ENCODE data around the gene KLRD1. TPM values are rescaled to one million over a fixed set of nuclear protein-coding genes. Genes with fewer than 3 reads are reported as not detected.

KLRD1 gene, protein sequence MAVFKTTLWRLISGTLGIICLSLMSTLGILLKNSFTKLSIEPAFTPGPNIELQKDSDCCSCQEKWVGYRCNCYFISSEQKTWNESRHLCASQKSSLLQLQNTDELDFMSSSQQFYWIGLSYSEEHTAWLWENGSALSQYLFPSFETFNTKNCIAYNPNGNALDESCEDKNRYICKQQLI
- total RNA-seq, result 1.6 TPM
- long read RNA-seq, partial matches to known transcripts, result 0 of 1 reads
- long read RNA-seq, other reads (novel, unspliced or antisense), result 1 of 1 reads

DNA sequence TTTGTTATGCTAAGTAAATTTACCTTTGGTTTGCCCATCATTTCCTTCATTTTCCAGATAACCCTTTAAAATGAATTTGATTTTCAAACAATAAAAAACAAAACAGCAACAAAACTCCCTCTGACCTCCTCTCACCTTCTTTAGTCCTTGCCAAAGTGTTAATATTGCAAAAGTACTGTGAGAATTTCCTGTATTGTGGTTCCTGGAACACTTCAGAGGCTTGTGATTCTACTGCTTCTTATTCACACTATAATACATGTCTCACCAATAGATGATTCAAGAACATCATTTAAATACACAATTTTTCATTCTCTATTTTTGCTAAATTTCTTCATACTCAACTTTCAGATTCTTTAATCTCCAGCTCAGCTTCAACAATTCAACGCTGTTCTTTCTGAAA lies at the start of gene KLRD1:
Gene KLRD1 (plus strand): TSS at position 241 of the 400 bp plus-strand sequence. CDS start 208 bp downstream, outside the sequence.
- DNase-seq (no peak), ATAC-seq (ENCODE audit: poor library complexity) (no peak)
- intact Hi-C loops (cut with DNase I), result no loop called here

DNA sequence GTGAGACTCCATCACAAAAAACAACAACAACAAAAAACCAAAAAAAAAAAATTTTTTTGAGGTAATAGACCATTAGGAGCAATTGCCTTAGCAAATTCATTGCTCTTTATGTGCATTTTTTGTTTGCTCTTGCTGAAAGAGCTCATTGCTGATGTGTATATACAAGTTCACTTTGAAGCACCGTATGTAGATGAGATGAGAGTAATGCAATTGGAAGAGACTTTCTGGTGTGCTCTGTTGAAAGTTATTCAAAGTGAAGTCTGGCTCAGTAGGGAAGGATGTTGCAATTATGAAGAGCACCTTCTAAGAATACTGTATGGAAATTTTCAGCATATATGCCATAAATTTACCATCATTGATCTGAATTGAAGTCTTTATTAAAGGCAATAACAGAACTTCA lies 46.7 kb upstream of the KLRD1 start:
- intact Hi-C loops (cut with DNase I), result no loop called here
- DNase-seq, result no peak
- no peak for ATAC-seq (ENCODE audit: poor library complexity)

DNA sequence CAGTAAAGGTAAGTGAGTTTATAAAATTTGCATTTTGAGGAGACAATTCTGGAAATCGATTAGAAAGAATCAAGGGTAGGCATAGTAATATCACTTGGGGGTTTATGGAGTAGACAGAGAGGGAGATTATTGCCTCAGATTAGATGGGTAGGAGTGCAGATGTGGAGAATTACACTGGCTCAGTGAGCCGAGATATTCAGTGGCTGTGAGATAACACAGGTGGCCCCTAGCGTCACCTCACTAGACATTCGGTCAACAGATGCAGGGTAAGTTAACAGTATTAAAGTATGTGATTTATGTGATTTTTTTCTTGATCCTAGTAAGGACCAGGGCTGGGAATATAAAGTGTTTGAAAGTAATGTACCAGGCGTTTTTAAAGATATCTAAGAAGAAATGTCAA lies 39.6 kb upstream of the KLRD1 start:
- ATAC-seq (ENCODE audit: poor library complexity) (no peak), DNase-seq (no peak)
- intact Hi-C loops (cut with DNase I), result no loop called here

DNA sequence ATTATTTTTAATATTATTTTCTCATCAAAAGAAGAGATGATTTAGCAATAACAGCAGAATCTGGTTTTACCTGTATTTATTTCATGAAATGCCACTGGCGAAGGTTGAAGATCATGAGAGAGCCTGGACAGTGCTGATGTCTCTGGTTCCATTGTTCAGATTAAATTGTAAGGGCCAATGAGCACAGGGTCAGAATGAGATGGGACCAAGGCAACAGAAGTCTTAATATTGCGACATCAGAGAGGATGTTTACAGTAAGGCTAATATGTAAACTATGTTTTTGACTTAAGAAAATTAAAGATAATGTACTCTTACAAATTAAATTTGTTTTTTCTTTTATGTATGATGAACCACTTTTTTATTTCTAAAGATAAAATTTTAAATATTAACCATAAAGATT lies 35.2 kb upstream of the KLRD1 start:
- DNase-seq (no peak), ATAC-seq (ENCODE audit: poor library complexity) (no peak)
- intact Hi-C loops (cut with DNase I), result no loop called here

DNA sequence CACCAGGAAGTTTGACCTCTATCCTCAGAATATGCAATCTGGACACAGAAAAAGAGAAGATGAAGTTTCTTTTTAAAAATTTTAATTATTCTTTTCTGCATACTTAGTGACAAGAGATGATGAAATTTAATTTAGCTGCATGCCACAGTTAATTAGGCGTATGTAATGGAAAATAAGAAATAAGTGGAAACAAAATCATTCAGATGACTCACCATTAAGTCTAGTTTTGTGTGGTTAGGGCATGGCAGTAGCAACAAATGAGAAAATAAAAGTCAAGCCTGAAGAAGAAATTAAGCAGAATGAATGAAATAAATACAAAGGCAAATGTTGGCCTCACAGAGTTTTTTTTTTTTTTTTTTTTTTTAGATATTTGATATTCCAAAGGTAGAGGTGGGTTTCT lies 30.9 kb upstream of the KLRD1 start:
- intact Hi-C loops (cut with DNase I), result no loop called here
- ATAC-seq (ENCODE audit: poor library complexity), result no peak

DNA sequence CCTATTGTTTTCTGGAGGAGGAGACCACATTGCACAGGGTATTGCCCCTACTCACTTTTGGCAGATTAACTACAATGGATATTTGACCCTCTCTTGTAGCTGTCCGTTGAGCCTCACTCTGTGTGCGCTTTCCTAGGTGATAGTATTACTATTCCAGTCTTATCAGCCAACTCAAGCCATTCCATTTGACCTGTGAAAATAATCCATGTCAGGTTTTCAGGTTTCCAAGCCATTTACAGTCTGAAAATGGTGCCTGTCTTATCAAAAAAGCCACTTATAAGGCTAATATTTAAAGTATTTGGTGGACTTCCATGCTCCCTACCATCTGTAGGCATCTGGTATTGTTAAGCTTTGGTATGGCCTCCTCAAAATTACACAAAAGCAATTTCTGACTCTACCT lies 29.6 kb upstream of the KLRD1 start:
- no peak for ATAC-seq (ENCODE audit: poor library complexity)
- intact Hi-C loops (cut with DNase I), result no loop called here
- DNase-seq, result no peak

More for the DNA sequence above, 30.9 kb upstream of the KLRD1 start:
- no peak for DNase-seq

DNA sequence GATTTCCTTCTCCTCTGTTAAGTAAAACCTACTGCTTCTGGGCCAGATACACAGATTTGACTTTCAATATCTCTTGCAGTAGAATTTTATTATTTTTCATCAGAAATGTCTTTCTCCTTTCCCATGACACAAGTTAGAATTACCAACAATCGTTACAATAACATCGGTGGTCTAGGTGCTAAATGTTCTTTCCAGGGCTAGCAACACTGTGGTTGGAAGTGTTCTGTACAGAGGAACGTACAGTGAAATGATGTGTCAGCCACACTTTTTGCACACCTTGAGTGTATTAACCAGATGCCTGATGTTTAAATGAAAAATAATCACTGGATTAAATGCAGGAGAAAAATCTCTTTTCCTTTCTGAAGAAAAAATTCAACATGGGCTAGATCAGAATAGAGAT lies 27.7 kb upstream of the KLRD1 start:
- DNase-seq (no peak), ATAC-seq (ENCODE audit: poor library complexity) (no peak)
- intact Hi-C loops (cut with DNase I), result no loop called here

DNA sequence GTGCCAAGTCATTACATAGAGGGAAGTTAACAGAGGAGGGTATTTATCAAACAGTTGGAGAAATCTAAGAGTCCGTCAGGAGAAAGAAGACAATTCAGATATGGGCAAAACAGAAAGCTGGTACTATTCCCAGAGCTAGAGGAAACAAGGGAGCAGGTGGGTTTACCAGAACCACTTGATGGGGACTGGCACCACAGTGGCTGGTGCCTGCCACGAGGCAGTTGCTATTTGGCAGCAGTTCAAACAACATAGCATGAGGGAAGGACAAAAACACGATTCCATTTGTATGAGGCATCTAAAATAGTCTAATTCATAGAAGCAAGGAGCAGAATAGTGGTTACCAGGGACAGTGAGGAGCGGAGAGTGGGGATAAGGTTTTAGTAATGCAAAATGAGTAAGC lies 24.6 kb upstream of the KLRD1 start:
- DNase-seq, result no peak
- no peak for ATAC-seq (ENCODE audit: poor library complexity)
- intact Hi-C loops (cut with DNase I), result no loop called here

DNA sequence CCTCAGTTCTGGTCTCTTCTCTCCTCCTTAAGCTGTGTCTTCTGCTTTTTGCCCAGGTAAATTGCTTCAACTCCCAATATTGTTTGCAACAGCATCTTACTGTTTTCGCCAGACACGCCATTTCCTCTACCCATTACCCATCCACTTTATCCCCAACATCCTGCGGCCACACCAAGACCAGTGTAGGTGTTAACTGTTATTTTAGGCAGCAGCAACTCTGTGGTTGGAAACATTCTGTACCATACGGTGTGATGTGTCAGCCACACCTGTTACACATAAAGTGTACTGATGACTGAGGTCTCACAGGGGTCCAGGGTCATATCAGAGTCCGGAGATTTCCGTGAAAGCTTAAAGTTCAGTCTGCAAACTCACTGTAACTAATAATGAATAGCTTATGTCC lies 21.8 kb upstream of the KLRD1 start:
- DNase-seq (no peak), ATAC-seq (ENCODE audit: poor library complexity) (no peak)
- intact Hi-C loops (cut with DNase I), result no loop called here

DNA sequence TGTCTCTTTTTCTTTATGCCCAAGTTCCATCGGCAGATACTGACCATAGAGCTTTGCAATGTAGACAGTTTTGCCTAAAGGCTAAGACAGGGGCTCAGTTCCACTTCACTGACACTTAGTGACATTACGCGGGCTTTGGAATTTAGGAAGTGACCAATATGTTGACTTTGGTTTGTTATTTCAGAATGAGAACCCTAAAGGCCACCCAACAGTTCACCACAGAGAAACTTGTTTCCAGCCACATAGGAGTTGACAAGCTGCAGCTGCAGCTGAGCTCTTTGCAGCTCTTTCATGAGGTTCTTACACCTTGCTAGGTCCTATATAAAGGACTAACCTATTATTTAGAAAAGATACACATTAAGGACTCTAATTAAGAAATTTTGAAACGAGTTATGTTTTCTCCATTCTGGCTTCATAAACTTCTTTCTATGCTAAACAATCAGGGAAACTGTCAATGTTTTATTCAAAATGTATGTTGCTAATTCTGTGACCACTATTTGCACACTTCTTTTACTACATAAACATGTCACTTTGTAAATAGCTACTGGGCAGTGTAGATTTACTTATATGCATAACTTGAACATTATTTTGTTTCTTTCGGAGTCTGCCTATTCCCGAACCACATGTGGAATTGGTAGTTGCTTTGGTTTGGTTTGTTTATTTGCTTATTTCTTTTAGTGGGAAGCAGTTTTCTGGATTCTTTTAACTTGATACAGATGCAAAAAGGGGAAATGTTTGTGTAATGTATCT lies 18.5 kb upstream of the KLRD1 start:
- DNase-seq (no peak), ATAC-seq (ENCODE audit: poor library complexity) (no peak)
- intact Hi-C loops (cut with DNase I), result no loop called here

DNA sequence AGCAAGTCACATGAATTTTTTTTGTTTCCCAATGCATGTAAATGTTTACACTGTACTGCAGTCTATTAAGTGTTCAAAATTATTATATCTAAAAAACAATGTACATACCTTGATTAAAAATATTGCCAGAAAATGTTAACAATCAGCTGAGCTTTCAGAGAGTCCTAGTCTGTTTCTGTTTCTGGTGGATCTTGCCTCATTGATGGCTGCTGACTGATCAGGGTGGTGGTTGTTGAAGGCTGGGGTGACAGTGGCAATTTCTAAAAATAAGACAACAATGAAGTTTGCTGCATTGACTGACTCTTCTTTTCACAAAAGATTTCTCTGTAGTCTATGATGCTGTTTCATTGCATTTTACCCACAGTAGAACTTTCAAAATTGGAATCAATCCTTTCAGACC lies 16.6 kb upstream of the KLRD1 start:
- DNase-seq (no peak), ATAC-seq (ENCODE audit: poor library complexity) (no peak)
- intact Hi-C loops (cut with DNase I), result no loop called here

DNA sequence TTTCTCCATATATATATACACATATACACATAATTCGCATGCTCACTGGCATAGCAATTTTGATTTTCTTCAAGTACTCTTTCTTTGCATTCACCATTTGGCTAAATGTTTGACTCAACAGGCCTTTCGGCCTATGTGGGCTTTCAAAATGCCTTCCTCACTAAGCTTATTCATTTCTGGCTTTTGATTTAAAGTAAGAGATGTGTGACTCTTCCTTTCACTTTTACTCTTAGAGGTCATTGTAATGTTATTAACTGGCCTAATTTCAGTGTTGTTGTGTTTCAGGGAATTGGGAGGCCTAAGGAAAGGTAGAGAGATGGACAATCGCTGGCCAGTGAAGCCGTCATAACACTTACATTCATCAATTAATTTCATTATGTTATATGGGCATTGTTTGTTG lies 14.5 kb upstream of the KLRD1 start:
- intact Hi-C loops (cut with DNase I), result no loop called here
- DNase-seq (no peak), ATAC-seq (ENCODE audit: poor library complexity) (no peak)

DNA sequence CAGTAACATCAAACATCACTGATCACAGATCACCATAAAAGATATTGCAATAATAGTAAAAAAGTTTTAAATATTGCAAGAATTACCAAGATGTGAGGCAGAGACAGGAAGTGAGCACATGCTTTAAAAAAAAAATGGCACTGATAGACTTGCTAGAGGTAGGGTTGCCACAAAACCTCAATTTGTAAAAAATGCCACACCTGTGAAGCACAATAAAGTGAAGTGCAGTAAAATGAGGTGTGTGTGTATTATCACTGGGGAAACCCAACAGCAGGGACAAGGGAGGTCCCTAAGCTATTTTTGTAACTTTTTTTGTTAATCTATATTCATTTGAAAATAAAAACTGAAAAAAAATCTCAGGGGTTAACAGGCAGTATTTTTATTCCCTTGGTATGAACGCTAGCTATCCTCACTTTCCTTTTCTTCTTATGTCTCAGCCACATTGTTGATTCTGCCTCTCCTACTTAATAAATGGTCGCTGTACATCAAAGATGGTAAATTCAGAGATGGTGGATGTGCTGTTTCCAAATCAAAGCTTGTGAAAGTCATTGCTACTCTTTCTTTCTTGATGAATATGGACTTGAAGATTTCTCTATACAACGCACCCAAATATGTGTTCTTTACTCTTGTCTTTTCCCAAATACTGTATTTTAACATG lies 14.0 kb upstream of the KLRD1 start:
- intact Hi-C loops (cut with DNase I), result no loop called here
- ATAC-seq (ENCODE audit: poor library complexity) (no peak), DNase-seq (no peak)

DNA sequence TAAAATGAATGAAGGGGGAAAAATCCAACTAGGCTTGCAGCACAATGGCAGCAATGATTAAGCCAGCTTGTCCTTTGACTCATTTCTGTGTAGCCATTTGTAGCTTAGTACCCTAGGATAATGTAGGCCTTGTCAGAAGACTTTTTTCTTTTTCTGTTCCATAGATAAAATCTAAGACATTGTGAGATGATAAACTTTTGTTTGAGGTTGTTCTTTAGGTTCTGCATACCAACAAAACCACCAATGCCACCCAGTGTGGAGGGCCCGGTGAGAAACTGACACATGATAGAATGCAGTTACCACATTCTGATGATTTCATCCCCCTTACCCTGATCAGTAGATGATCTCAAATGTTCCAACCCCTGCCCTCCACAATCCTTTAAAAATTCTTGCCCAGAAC lies 6.6 kb upstream of the KLRD1 start:
- intact Hi-C loops (cut with DNase I), result no loop called here
- DNase-seq (no peak), ATAC-seq (ENCODE audit: poor library complexity) (no peak)

DNA sequence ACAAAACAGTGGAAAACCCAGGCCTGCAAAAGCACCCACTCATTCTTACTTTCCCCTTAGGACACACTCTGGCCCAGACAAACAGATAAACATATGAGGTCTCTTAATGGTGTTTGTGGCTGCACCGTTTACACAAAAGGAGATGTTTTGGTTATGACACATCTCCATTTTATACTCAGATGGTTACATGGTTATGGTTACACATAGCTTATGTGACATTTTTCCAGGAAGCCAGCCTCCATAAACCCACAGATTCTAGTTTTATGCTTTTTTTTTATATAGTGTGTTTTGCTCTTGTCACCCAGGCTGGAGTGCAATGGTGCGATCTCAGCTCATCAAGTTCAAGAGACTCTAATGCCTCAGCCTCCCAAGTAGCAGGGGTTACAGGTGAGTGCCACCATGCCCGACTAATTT lies 3.5 kb upstream of the KLRD1 start:
- no peak for ATAC-seq (ENCODE audit: poor library complexity)
- DNase-seq, result no peak
- intact Hi-C loops (cut with DNase I), result no loop called here

DNA sequence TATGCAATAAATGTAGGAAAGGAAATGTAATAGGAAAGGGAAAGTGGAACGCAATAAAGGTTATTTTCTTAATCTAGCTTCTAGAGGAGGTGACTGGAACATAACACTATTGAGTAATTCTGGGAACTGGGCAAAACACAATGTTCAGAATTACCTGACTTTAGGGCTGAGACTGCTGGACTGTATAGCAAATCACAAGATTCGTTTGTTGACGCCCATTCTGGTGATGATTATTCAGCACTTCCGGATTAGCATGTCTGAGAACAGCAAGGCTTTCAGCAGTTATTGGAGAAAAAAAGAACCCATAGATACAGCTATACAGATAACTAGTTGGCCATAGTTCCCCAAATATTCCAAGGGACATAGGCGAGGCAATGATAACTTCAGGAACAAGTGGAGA lies 2.3 kb upstream of the KLRD1 start:
- intact Hi-C loops (cut with DNase I), result no loop called here
- ATAC-seq (ENCODE audit: poor library complexity), result no peak

DNA sequence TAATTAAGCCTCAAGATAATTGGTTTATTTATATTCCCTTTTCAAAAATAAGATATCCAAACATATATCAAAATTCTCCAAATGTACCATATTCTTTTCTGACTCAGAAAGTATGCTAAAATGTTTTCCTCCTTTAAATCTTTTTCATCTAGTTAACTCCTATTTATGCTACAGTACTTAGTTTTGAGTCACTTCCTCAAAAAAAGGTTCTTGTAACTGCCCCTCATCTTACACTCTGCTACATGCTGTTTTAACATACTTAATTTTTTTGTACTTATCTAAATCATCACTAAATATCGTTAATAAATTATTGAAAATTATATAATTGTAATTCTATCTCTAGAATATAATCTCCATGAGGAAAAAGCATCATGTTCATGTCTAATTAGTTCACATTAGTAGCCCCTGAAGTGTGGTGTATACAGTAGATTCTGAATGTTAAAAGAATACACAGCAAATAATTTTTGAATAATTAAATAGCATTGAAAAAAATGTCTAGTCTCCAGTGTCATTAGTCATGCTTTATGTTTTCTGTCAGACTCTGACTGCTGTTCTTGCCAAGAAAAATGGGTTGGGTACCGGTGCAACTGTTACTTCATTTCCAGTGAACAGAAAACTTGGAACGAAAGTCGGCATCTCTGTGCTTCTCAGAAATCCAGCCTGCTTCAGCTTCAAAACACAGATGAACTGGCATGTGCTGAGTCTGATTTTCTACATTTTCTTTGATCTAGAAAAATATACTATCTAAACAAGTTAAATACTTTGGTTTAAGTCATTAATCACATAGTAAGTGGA lies 3.5 kb downstream of the KLRD1 start:
- no peak for DNase-seq
- intact Hi-C loops (cut with DNase I), result no loop called here
- ATAC-seq (ENCODE audit: poor library complexity), result no peak

More for the DNA sequence above, 2.3 kb upstream of the KLRD1 start:
- no peak for DNase-seq

DNA sequence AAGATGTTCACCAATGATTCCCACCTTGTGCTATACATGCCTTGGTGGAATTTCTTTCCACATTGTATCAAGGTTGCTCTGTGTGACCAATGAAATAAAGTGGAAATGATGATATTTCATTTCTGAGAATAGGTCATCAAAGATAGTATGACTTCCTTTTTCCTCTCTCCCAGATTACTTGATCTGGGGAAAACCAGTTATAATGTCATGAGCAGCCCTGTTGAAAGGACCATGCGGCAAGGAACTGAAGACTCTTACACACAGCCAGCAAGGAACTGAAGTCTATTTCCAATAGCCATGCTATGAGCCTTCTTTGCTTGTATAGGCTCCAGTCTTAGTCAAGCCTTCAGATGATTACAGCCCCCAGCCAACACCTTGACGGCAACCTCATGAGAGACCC lies 11.7 kb downstream of the KLRD1 start:
- DNase-seq (no peak), ATAC-seq (ENCODE audit: poor library complexity) (no peak)
- intact Hi-C loops (cut with DNase I), result no loop called here

DNA sequence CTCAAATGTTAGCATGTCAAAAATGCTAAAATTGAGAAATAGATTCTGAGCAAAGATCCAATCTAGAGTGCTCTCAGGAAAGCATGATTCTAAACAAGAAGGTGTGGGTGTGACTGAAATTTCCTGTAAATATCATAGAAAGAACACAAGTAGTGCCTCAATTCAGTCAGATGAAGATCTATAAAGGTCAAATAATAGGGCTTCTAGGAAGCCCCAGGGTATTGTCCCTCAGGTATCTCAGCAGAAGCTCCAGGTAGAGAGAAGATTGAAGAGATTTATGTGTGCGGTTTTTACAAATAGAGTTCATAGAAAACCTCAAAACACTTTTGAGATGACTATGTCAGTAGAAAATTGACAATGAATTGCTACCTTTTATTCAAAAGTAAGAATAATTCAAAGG lies 13.0 kb downstream of the KLRD1 start:
- no peak for ATAC-seq (ENCODE audit: poor library complexity)

More for the DNA sequence above, 13.0 kb downstream of the KLRD1 start:
- intact Hi-C loops (cut with DNase I), result no loop called here
- DNase-seq, result no peak
